Measurements from ENCODE around the gene USP3.

DNA sequence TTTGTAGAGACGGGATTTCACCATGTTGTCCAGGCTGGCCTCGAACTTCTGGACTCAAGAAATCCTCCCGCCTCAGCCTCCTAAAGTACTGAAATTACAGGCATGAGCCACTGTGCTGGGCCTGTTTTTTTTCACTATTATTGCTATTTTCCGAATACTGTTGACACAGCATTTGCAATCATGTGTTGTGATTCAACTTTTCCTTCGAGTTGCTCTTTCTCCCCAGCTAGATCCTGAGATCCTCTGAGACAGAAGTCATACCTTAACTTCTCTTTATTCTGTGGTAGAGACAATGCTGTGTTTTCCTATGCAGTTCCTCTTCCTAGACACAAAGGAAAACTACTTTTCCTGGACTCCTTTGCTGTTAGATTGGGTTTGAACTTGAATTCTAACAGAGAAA is 46.4 kb upstream of the USP3 start:
- TF ChIP-seq, protein P1, sequence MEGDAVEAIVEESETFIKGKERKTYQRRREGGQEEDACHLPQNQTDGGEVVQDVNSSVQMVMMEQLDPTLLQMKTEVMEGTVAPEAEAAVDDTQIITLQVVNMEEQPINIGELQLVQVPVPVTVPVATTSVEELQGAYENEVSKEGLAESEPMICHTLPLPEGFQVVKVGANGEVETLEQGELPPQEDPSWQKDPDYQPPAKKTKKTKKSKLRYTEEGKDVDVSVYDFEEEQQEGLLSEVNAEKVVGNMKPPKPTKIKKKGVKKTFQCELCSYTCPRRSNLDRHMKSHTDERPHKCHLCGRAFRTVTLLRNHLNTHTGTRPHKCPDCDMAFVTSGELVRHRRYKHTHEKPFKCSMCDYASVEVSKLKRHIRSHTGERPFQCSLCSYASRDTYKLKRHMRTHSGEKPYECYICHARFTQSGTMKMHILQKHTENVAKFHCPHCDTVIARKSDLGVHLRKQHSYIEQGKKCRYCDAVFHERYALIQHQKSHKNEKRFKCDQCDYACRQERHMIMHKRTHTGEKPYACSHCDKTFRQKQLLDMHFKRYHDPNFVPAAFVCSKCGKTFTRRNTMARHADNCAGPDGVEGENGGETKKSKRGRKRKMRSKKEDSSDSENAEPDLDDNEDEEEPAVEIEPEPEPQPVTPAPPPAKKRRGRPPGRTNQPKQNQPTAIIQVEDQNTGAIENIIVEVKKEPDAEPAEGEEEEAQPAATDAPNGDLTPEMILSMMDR (IDR thresholded peaks at IDR 0.05) = no peak
- TF ChIP-seq POLR2A (IDR thresholded peaks at IDR 0.05) = no peak
